H1 (cell line): ENCODE measurements around the gene PPP1R12B. TPM values are rescaled to one million over a fixed set of nuclear protein-coding genes. Genes with fewer than 3 reads are reported as not detected.

Source experiments
- CTCF ChIA-PET: fragments of 300-600 bp; sonication (Branson Sonifier 250); formaldehyde crosslinking; loops from one replicate; lab custom pipeline; 2021; ENCODE audit not compliant: partially characterized antibody; lab: Charles Lee
- POLR2A ChIA-PET: fragments of 300-600 bp; sonication (Branson Sonifier 250); formaldehyde crosslinking; loops from one replicate; lab custom pipeline; 2021; ENCODE audit warnings: inconsistent platforms; ENCODE audit not compliant: partially characterized antibody; lab: Charles Lee
- DNase-seq, 2 experiments: peaks; one replicate each; pipeline versions ENCODE4 v3.0.0 to v3.0.0-alpha.2; 2010 to 2022; ENCODE audit warnings: low spot score in 2 of 2, low read depth in 1 of 2, mixed read lengths in 1 of 2
- FAIRE-seq: peaks from 2 replicates; lab custom pipeline; 2011; peaks lifted over from hg19 to GRCh38; lab: Jason Lieb, UNC
- H2AFZ ChIP-seq: 2 replicates; pipeline ENCODE4 v1.8.1; 2012; ENCODE audit warnings: low read length, inconsistent platforms
- H2AK5ac ChIP-seq: 2 replicates; pipeline ENCODE4 v1.6.1; 2013; ENCODE audit warnings: low read depth, low read length
- H2BK120ac ChIP-seq: replicated peaks from 2 replicates; pipeline ENCODE3; 2013; ENCODE audit warnings: low read depth, low read length, inconsistent platforms
- H2BK12ac ChIP-seq: 2 replicates; pipeline ENCODE4 v1.6.1; 2013; ENCODE audit warnings: low read depth, low read length
- H2BK15ac ChIP-seq: 2 replicates; pipeline ENCODE4 v1.6.1; 2013; ENCODE audit warnings: low read length
- H2BK20ac ChIP-seq: 2 replicates; pipeline ENCODE4 v1.6.1; 2013; ENCODE audit warnings: low read length
- H2BK5ac ChIP-seq: 2 replicates; pipeline ENCODE4 v1.6.1; 2013; ENCODE audit warnings: low read depth, low read length
- H3K14ac ChIP-seq: 2 replicates; pipeline ENCODE4 v1.6.1; 2013; ENCODE audit warnings: inconsistent platforms; ENCODE audit not compliant: insufficient read length
- H3K18ac ChIP-seq: 2 replicates; pipeline ENCODE4 v1.6.1; 2013; ENCODE audit warnings: low read length; ENCODE audit errors: extremely low read depth
- H3K23ac ChIP-seq: 2 replicates; pipeline ENCODE4 v1.6.1; 2013; ENCODE audit warnings: inconsistent platforms; ENCODE audit not compliant: insufficient read length
- H3K23me2 ChIP-seq: 2 replicates; pipeline ENCODE4 v1.6.1; 2013; ENCODE audit warnings: low read depth, low read length
- H3K27ac ChIP-seq: 2 replicates; pipeline ENCODE4 v1.6.1; 2011; ENCODE audit warnings: low read depth, low read length, inconsistent platforms
- H3K27me3 ChIP-seq, 4 experiments: replicated peaks in 1 of 4; 1 replicate in 1 of 4; 2 replicates in 3 of 4; pipeline versions ENCODE4 v1.6.1 to v1.8.1; 2011 to 2013; ENCODE audit warnings: low read length in 3 of 4, mild to moderate bottlenecking in 3 of 4, inconsistent platforms in 2 of 4, mixed read lengths in 2 of 4, moderate library complexity in 1 of 4; ENCODE audit not compliant: control insufficient read depth in 3 of 4, insufficient read depth in 3 of 4; ENCODE audit errors: extremely low read depth in 1 of 4
- H3K36me3 ChIP-seq, 4 experiments: 2 replicates each; pipeline versions ENCODE4 v1.6.1 to v1.8.1; 2011 to 2013; ENCODE audit warnings: mild to moderate bottlenecking in 4 of 4, low read length in 3 of 4, moderate library complexity in 2 of 4, control low read depth in 1 of 4, inconsistent platforms in 1 of 4; ENCODE audit not compliant: insufficient read depth in 4 of 4, control insufficient read depth in 2 of 4
- H3K4ac ChIP-seq: replicated peaks from 2 replicates; pipeline ENCODE3; 2013; ENCODE audit warnings: low read length, low read depth, mixed read lengths, inconsistent platforms; ENCODE audit not compliant: insufficient read length
- H3K4me1 ChIP-seq, 4 experiments: replicated peaks in 1 of 4; 1 replicate in 1 of 4; 2 replicates in 3 of 4; pipeline versions ENCODE4 v1.6.1 to v1.8.1; 2011 to 2013; ENCODE audit warnings: low read length in 3 of 4, inconsistent platforms in 2 of 4, mixed read lengths in 1 of 4; ENCODE audit not compliant: insufficient read depth in 4 of 4, control insufficient read depth in 3 of 4
- H3K4me2 ChIP-seq, 2 experiments: 2 replicates each; pipeline versions ENCODE4 v1.6.1 to v1.8.1; 2011 to 2013; ENCODE audit warnings: low read depth in 2 of 2, low read length in 2 of 2, control low read depth in 1 of 2, inconsistent platforms in 1 of 2, mild to moderate bottlenecking in 1 of 2; ENCODE audit not compliant: insufficient read depth in 1 of 2
- H3K4me3 ChIP-seq, 4 experiments: fragments of 200-600, 300-600 bp in 1 of 4; sonication (generic), shearing (Covaris generic), sonication (Bioruptor Twin) in 1 of 4; 2 replicates each; pipeline versions ENCODE4 v1.5.1 to v1.8.1; 2011 to 2016; ENCODE audit warnings: low read length in 4 of 4, low read depth in 3 of 4, control low read depth in 2 of 4, inconsistent platforms in 2 of 4, mild to moderate bottlenecking in 2 of 4, mixed read lengths in 1 of 4, moderate library complexity in 1 of 4; ENCODE audit not compliant: insufficient read depth in 2 of 4; ENCODE audit errors: extremely low read depth in 1 of 4
- H3K56ac ChIP-seq: replicated peaks from 2 replicates; pipeline ENCODE3; 2013; ENCODE audit warnings: low read depth, mild to moderate bottlenecking, mixed read lengths, low read length, inconsistent platforms; ENCODE audit not compliant: insufficient read length
- H3K79me1 ChIP-seq: 2 replicates; pipeline ENCODE4 v1.6.1; 2013; ENCODE audit warnings: low read depth, low read length, control low read depth
- H3K79me2 ChIP-seq, 2 experiments: 2 replicates each; pipeline versions ENCODE4 v1.6.1 to v1.8.1; 2012 to 2013; ENCODE audit warnings: low read length in 2 of 2, mild to moderate bottlenecking in 2 of 2, inconsistent platforms in 1 of 2; ENCODE audit not compliant: insufficient read depth in 2 of 2, control insufficient read depth in 1 of 2
- H3K9ac ChIP-seq, 4 experiments: replicated peaks in 1 of 4; 1 replicate in 1 of 4; 2 replicates in 3 of 4; pipeline versions ENCODE4 v1.6.1 to v1.8.1; 2011 to 2013; ENCODE audit warnings: low read depth in 3 of 4, low read length in 3 of 4, control low read depth in 2 of 4, mild to moderate bottlenecking in 2 of 4, moderate library complexity in 2 of 4, inconsistent platforms in 1 of 4; ENCODE audit errors: extremely low read depth in 1 of 4
- H3K9me3 ChIP-seq, 2 experiments: 2 replicates each; pipeline versions ENCODE4 v1.6.1 to v1.8.1; 2012 to 2013; ENCODE audit warnings: mild to moderate bottlenecking in 2 of 2, moderate library complexity in 2 of 2, control low read depth in 1 of 2, inconsistent platforms in 1 of 2, low read depth in 1 of 2, low read length in 1 of 2, mixed read lengths in 1 of 2; ENCODE audit not compliant: insufficient read depth in 2 of 2
- H4K20me1 ChIP-seq, 2 experiments: replicated peaks in 1 of 2; 2 replicates each; pipeline versions ENCODE3 to v1.8.1; 2011 to 2013; ENCODE audit warnings: inconsistent platforms in 2 of 2, low read length in 2 of 2, mild to moderate bottlenecking in 1 of 2; ENCODE audit not compliant: insufficient read depth in 2 of 2, control insufficient read depth in 1 of 2
- H4K5ac ChIP-seq: 2 replicates; pipeline ENCODE4 v1.6.1; 2013; ENCODE audit warnings: low read length, low read depth, mixed read lengths, inconsistent platforms; ENCODE audit not compliant: insufficient read length
- H4K8ac ChIP-seq: 2 replicates; pipeline ENCODE4 v1.8.0; 2013; ENCODE audit warnings: mild to moderate bottlenecking, moderate library complexity, low read length, inconsistent platforms; ENCODE audit not compliant: insufficient read depth; ENCODE audit errors: extremely low read depth
- H4K91ac ChIP-seq: replicated peaks from 2 replicates; pipeline ENCODE3; 2013; ENCODE audit warnings: low read length, mixed read lengths, inconsistent platforms; ENCODE audit not compliant: insufficient read length
- HDAC2 ChIP-seq, 2 experiments: fragments of 300-600 bp in 1 of 2; sonication (generic) in 1 of 2; IDR thresholded peaks; 2 replicates each; pipeline ENCODE4 v1.6.1; 2011 to 2012; ENCODE audit warnings: low read depth in 2 of 2, low read length in 2 of 2, mild to moderate bottlenecking in 2 of 2, moderate library complexity in 2 of 2, borderline replicate concordance in 1 of 2, inconsistent platforms in 1 of 2
- polyA plus RNA-seq, 7 experiments: library from polyadenylated mRNA; depleted of rRNA in 3 of 7; stranded (reverse) in 5 of 7; unstranded in 2 of 7; fragments of >200 nt in 5 of 7; fragments of 200-250 nt in 2 of 7; gene quantifications; 1 replicate in 5 of 7; 2 replicates in 1 of 7; 4 replicates in 1 of 7; pipeline versions ENCODE4 v1.2.1 to v1.2.3, GENCODE V29; 2011 to 2013; ENCODE audit warnings: missing spikeins in 2 of 7, mixed read lengths in 2 of 7
- total RNA-seq: library from RNA; stranded (reverse); fragmentation: NEBNext Ultra II Directional; extraction: Animal tissue kit (Norgen Biotek cat#: 25700); gene quantifications from 2 replicates; pipeline ENCODE4 v1.2.1, GENCODE V29; 2021

The PPP1R12B gene
- total and polyA plus RNA-seq, 2 of the 8 experiments (the other 6 are each of a cell fraction or from before 2014, with no cell fraction given), result 7.9 to 18.7 TPM

GRCh38 chr1:202357506-202357905, 9.0 kb downstream of the PPP1R12B start:
- H3K27me3 ChIP-seq, result no peaks in the 10 kb centered on the region
- ChIA-PET CTCF (interaction anchor here (1.3 kb wide), 1 partner anchor 13 kb away, joined by 3 read pairs; no protein-coding TSS in a partner anchor), POLR2A (no interaction called here)
- no peak overlapping the region for H3K56ac ChIP-seq
- no peak overlapping the region for H2BK5ac ChIP-seq
- H2BK20ac ChIP-seq, result no peak overlapping the region
- no peak overlapping the region for H3K14ac ChIP-seq
- H4K5ac ChIP-seq, result no peak overlapping the region
- no peak overlapping the region for H3K4me2 ChIP-seq
- no peak overlapping the region for H3K18ac ChIP-seq
- H3K9me3 ChIP-seq, result no peaks in the 10 kb centered on the region
- H2BK15ac ChIP-seq, result no peak overlapping the region
- no peak overlapping the region for H4K8ac ChIP-seq
- no peak for FAIRE-seq
- no peaks in the 10 kb centered on the region for H4K20me1 ChIP-seq
- TF ChIP-seq HDAC2 (IDR thresholded peaks at IDR 0.05; ENCODE audit: borderline replicate concordance in 1 of 2, low read depth in 2 of 2, low read length in 2 of 2), result no peak
- no peak overlapping the region for H4K91ac ChIP-seq
- no peak overlapping the region for H2BK120ac ChIP-seq
- H2AK5ac ChIP-seq, result no peak overlapping the region
- peaks cover 2 to 9% (median 6%) of the 10 kb centered on the region in 4 experiments; a peak in 6 of 7 replicates for H3K4me1 ChIP-seq
- H3K36me3 ChIP-seq, result no peaks in the 10 kb centered on the region
- no peaks in the 10 kb centered on the region; the same call in 1 of the 2 replicates for H3K79me1 ChIP-seq
- H3K4ac ChIP-seq, result no peak overlapping the region
- peaks cover 0 to 25% of the 10 kb centered on the region in 2 experiments; a peak in 2 of 4 replicates for H3K79me2 ChIP-seq
- DNase-seq, result no peak
- H3K27ac ChIP-seq, result no peak overlapping the region
- H3K4me3 ChIP-seq, result no peak overlapping the region
- no peak overlapping the region for H3K9ac ChIP-seq
- H3K23ac ChIP-seq, result no peak overlapping the region
- no peak overlapping the region for H2BK12ac ChIP-seq
- H2AFZ ChIP-seq, result no peak overlapping the region
- no peaks in the 10 kb centered on the region for H3K23me2 ChIP-seq
